Activated gamma-delta T cell treated with anti-CD3 and anti-CD28 coated beads, Interleukin-2, amount 50 U/mL, for 16 hours (primary cell): ENCODE results near the gene TMEM51.

ENCODE experiments used
- DNase-seq: peaks from one replicate; pipeline ENCODE4 v3.0.0-alpha.2; 2020; ENCODE audit warnings: low read depth

The TMEM51 gene

GRCh38 chr1:15196807-15197530, 43.4 kb downstream of the TMEM51 start:
- no peak for DNase-seq

DNA sequence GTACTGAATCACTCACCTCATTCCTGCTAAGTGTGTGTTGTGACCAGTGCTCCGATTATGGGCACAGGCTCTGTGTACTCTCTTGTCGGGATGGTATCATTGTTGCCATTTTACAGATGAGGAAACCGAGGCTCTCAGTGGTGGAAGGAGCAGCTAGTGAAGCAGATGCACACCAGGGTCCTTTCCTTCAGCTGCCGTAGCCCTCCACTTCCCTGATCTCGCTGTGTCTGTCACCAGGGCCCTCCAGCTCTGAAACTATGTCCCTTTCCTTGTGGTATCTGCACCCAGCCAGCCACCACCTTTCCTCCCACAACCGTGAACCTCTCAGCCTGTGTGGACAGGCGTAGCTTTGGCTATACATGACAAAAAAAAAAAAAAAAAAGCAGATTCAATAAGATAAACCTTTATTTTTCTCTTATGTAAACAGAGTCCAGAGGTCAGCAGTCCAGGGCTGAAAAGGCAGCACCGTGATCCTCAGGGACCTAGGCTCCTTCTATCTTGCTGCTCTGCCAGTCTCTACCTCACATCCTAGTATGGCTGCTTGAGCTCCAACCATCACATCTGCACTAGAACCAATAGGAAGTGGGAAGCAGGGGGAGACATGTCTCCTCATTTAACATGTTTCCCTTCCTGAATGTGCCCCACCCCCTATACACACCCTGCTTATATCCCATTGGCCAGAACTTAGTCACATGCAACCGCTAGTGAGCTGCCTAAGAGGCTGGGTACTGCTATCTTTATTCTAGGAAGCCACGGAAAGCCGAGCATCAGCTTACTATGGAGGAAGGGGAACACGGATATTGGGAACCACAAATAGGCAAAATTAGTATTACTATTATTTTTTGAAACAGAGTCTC, 44.3 kb downstream of the TMEM51 start:
- DNase-seq, result no peak

GRCh38 chr1:15198684-15199083, 45.1 kb downstream of the TMEM51 start:
- DNase-seq, result no peak

GRCh38 chr1:15201221-15201620, 47.7 kb downstream of the TMEM51 start:
- no peak for DNase-seq

GRCh38 chr1:15201849-15202551, 48.5 kb downstream of the TMEM51 start:
- DNase-seq, result no peak

DNA sequence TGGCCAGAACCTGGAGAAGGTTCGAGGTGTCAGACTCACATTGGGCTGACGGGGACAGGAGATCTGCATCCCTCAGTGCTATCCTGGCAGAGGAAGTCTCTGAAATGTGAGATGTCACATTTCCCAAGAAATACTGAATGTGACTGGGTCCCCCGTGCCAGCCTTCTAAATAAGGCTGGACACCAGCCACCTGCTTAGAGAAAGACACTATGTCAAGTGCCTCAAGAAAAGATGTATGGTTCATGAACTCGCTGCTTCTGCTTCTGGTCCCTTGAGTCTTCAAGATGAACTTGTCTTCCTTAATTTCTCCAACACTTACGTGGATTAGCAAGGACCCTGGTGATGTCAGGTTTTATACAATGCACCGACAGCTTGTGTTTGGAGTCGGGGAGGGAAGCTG, 51.4 kb downstream of the TMEM51 start:
- no peak for DNase-seq

- no peak for DNase-seq
These were observed 52.2 kb downstream of the TMEM51 start for GRCh38 chr1:15205586-15206346.

GRCh38 chr1:15206418-15207030, 53.0 kb downstream of the TMEM51 start:
- no peak for DNase-seq

DNA sequence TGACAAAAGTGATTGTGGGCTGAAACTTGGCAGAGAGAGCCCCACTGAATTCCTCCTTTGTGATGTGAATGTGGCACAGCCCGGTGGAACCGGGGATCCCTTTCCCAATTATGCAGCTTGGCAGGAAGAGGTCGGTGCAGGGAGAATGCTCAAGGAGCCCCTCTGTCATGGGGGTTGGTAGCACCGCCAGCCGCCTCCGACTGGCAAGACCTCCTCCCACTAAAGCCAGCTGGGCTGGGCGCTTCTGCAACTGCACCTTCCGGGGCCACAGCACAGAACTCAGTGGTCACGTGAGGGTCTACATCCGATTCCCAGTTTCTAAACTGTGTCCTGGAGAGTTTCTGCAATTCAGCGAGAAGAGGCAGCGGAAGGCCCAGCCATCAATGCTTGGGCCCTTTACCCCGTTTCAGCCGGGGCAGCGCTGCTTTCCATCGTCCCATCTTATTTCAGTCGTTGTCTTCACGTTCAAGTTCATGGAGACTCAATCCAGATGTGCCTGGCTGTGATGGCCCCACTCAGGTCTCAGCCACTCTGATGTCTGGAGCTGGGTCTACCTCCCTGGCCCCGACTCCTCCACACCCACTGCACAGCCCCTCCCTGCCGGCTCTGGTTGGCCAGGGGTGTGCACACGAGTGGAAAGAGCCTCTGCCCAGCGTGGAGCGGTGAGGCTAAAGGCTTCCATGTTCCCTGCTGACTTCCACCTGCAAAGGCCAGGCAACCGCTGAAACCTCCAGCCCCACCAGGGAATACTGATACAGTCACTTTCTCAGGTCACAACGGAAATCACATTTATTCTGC, 53.7 kb downstream of the TMEM51 start:
- DNase-seq, result no peak

DNA sequence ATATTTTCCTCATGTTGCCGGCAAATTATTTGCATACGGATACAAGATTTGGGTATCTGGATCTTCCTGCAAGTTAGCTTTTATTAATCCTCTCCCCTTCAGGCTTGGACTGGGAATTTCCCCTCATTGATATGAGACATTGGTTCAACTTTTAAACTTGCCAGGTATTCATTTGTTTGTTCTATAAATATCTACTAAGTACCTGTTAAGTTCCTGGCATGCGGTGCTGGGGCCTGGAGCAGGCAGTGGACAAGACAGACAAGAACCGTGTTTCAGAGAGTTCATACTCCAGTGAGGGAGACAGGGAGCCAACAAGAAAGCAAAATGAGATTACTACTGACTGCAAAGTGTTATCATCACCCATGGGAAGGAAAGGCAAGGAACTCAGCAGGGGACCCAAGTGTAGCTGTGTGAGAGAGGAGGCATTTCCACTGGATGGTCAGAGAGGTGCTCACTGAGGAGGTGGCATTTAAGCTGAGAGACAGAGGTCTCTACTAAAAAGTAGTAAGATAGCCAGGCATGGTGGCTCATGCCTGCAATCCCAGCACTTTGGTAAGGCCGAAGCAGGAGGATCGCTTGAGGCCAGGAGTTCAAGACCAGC, 54.4 kb downstream of the TMEM51 start:
- DNase-seq, result no peak

DNA sequence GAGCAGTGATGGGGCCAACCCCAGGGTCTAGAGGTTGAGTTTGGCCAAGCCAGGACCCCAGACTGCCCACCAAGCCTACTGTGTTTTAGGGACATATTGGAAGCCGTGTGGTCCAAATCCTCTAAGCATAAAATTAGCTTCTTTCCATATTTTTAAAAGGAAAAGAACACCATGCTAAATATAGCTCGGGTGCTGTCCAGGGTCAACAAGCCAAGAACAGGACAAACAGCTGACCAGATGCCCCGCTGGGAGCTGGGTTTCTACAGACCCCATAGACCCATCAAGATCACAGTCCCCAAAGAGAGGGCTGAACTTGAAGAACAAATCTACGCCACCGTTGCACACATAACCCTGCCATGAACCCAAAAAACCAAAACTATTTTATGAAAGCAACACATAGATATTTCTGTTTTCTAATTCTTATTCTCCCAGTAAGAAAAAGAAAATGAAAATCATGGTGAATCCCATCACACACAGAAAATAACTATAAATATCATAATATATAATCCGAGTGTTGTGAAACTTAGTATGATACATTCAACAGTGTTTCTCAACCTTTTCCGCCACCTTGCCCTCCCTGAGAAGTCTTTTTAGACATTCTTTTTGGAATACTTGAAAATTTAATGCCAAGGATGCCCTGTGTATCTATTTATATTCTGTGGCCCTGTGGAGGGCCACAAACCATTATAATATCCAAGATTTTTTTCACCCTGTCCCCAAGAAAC, 57.3 kb downstream of the TMEM51 start:
- DNase-seq, result no peak

DNA sequence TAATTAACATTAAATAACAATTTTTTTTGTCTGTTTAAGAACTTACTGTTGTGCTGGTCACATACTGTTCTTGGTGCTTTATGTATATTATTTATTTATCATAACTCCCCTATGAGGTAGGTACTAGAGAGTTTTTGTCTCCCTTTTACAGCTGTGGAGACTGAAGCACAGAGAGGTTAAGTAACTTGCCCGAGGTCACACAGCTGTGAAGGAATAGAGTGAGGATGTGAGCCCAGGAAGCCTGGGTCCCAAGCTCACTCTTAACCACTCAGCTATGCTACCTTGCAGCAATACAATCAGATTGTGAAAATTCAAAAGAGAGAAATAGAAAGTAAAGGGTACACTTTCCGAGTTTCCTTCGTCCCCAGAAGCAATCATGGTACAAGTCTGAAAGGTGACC, 57.9 kb downstream of the TMEM51 start:
- DNase-seq, result no peak

GRCh38 chr1:15212216-15212953, 58.8 kb downstream of the TMEM51 start:
- no peak for DNase-seq

- no peak for DNase-seq
These were observed 59.4 kb downstream of the TMEM51 start for GRCh38 chr1:15212954-15213291.

DNA sequence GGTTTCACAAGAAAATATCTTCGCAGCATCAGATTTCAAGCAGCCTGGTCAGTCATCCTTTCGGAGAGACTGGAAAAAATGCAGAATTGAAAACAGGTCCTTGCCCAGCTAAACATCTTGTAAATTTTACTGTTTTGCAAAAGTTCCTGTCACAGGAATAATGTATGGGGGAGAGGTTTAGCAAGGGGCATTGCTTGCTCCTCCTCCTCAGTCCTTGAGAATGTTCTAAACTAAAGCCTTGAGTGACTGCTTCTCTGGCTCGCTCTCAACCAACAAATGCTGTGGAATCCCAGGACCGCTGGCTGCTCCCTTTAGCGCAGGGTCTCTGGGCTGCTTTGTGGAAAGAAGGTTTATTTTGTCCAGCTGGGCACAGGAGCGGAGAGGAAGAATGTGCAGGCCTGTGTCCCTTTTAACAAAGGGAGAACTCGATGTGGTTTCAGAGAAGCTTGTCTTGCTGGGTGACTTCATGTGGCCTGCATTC, 59.8 kb downstream of the TMEM51 start:
- no peak for DNase-seq

DNA sequence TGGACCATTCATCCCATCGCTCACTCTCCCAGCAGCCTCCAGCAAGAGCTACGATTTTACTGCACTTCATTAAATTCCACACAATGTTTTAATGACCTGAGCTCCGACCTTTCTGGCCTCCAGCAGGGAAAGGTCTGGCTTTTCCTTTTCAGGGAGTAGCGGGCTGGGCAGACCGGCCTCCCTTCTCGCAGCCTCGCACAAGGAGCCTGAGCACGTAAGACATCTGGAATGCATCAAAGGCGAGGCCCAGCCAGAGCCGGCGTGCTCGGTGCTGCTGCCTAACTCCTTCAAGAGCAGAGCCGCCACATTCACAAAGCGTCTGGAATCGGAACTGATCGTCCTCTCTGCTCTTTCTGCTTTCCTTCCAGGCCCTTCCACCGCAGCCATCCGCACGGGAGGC, 61.0 kb downstream of the TMEM51 start:
- no peak for DNase-seq

- no peak for DNase-seq
These were observed 61.6 kb downstream of the TMEM51 start for GRCh38 chr1:15215116-15215515.

- DNase-seq, result no peak
These were observed 64.1 kb downstream of the TMEM51 start for GRCh38 chr1:15217654-15218053.
